Nephron progenitor cell (in vitro differentiated cells): ENCODE measurements around the gene ZFAND4.
"Not testable (repeated sequence)": the region's sequence is repeated elsewhere in the genome, so short reads cannot be mapped to it uniquely, and the experiment has no call there.

Source experiments
- DNase-seq: peaks from one replicate; pipeline ENCODE4 v3.0.0; 2021
- H3K27ac Mint-ChIP-seq: 2 replicates; pipeline ENCODE4 v1.8.0; 2021; ENCODE audit warnings: mild to moderate bottlenecking, moderate library complexity, mixed read lengths
- H3K27me3 Mint-ChIP-seq: 2 replicates; pipeline ENCODE4 v1.8.0; 2021; ENCODE audit warnings: mild to moderate bottlenecking, low read depth, mixed read lengths; ENCODE audit not compliant: poor library complexity
- H3K36me3 Mint-ChIP-seq: 2 replicates; pipeline ENCODE4 v1.8.0; 2021; ENCODE audit warnings: low read depth, mixed read lengths
- H3K4me1 Mint-ChIP-seq: 2 replicates; pipeline ENCODE4 v1.8.0; 2021; ENCODE audit warnings: mixed read lengths
- H3K4me3 Mint-ChIP-seq: 2 replicates; pipeline ENCODE4 v1.8.0; 2021; ENCODE audit warnings: mild to moderate bottlenecking, moderate library complexity, mixed read lengths
- H3K9me3 Mint-ChIP-seq: 2 replicates; pipeline ENCODE4 v1.8.0; 2021; ENCODE audit warnings: mild to moderate bottlenecking, moderate library complexity, mixed read lengths
- TF ChIP-seq, protein P1 (sequence below): fragments of 200-600 bp; sonication (generic); IDR thresholded peaks from 2 replicates; pipeline ENCODE4 v1.5.0; 2021; ENCODE audit warnings: antibody characterized with exemption

ZFAND4 gene

DNA sequence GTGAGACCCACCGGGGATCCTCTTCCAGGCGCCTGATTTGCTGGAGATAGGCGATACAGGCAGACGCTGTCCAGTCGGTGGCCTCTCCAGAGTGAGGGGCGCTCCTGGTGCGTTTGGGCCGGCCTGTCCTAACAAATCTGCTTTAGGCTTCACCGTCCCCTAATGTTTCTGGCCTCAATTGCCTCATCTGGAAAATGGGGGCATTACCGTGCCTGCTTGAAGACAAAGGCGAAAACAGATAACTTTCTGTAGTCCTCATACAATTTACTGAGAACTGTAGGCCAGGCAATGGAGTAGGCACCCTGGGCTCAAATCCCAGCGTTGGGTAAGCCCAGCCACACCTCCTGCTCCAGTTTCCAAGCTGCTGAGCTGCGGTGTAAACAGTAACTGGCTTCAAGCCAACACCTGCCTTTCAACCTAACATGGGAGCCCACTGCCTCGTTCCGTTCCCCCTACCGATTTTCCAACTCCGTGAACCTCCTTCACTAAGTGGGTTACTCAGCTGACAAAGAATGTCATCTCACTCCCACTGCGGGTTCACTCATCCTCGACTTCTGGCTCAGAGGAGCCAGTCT lies 589 bp upstream of the ZFAND4 start:
- Mint-ChIP-seq H3K4me3 (no peak overlapping the region), H3K4me1 (peaks cover 40% of the 10 kb centered on the region), H3K9me3 (peaks cover 11% of the 10 kb centered on the region), H3K27me3 (peaks cover 16% of the 10 kb centered on the region), H3K36me3 (peaks cover 8% of the 10 kb centered on the region), H3K27ac (no peak overlapping the region)
- TF ChIP-seq, protein P1, sequence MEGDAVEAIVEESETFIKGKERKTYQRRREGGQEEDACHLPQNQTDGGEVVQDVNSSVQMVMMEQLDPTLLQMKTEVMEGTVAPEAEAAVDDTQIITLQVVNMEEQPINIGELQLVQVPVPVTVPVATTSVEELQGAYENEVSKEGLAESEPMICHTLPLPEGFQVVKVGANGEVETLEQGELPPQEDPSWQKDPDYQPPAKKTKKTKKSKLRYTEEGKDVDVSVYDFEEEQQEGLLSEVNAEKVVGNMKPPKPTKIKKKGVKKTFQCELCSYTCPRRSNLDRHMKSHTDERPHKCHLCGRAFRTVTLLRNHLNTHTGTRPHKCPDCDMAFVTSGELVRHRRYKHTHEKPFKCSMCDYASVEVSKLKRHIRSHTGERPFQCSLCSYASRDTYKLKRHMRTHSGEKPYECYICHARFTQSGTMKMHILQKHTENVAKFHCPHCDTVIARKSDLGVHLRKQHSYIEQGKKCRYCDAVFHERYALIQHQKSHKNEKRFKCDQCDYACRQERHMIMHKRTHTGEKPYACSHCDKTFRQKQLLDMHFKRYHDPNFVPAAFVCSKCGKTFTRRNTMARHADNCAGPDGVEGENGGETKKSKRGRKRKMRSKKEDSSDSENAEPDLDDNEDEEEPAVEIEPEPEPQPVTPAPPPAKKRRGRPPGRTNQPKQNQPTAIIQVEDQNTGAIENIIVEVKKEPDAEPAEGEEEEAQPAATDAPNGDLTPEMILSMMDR, result no peak
- no peak for DNase-seq

DNA sequence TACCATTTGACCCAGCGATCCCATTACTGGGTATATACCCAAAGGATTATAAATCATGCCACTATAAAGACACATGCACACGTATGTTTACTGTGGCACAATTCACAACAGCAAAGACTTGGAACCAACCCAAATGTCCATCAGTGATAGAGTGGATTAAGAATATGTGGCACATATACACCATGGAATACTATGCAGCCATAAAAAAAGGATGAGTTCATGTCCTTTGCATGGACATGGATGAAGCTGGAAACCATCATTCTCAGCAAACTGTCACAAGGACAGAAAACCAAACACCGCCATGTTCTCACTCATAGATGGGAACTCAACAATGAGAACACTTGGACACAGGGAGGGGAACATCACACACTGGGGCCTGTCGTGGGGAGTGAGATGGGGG lies 1.3 kb downstream of the ZFAND4 start:
- Mint-ChIP-seq H3K4me1 (peaks cover 40% of the 10 kb centered on the region), H3K9me3 (peaks cover 11% of the 10 kb centered on the region), H3K4me3 (peak overlapping the region; percentile 92)
- DNase-seq, H3K27me3 Mint-ChIP-seq, H3K27ac Mint-ChIP-seq, H3K36me3 Mint-ChIP-seq: not testable (repeated sequence)

DNA sequence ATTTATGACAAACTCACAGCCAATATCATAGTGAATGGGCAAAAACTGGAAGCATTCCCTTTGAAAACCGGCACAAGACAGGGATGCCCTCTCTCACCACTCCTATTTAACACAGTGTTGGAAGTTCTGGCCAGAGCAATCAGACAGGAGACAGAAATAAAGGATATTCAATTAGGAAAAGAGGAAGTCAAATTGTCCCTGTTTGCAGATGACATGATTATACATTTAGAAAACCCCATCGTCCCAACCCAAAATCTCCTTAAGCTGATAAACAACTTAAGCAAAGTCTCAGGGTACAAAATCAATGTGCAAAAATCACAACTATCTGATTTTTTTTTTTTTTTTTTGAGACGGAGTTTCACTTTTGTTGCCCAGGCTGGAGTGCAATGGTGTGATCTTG lies 2.7 kb downstream of the ZFAND4 start:
- H3K4me1 Mint-ChIP-seq, result peaks cover 40% of the 10 kb centered on the region
- H3K36me3 Mint-ChIP-seq, result peaks cover 14% of the 10 kb centered on the region
- H3K4me3 Mint-ChIP-seq, result peak overlapping the region; percentile 47
- not testable (repeated sequence) for DNase-seq, H3K27ac Mint-ChIP-seq, H3K27me3 Mint-ChIP-seq
- H3K9me3 Mint-ChIP-seq, result peaks cover 11% of the 10 kb centered on the region

DNA sequence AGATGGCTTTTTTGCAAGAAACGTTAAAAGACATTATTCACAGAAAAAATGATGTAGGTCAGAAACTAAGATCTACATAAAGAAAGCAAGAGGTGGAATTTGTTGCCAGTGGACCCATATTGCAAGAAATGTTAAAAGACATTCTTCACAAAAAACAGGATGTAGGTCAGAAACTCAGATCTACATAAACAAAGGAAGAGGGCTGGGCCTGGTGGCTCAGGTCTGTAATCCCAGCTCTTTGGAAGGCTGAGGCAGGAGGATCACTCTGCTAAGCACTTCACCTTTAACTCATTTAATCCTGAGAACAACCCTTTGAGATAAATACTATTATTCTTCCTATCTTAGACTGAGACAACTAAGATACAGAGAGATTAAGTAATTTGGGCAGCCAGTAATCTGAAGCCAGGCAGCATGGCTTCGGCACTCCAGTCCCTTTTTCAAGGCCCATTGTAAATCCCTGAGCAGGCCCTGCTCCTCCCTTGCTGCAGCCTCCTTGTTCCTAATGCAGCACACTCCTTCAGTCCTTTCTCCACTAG lies 11.6 kb downstream of the ZFAND4 start:
- Mint-ChIP-seq H3K27me3 (no peaks in the 10 kb centered on the region), H3K27ac (peak overlapping the region; percentile 35), H3K4me1 (no peaks in the 10 kb centered on the region), H3K36me3 (peaks cover 49% of the 10 kb centered on the region), H3K4me3 (no peak overlapping the region), H3K9me3 (peaks cover 4% of the 10 kb centered on the region)
- TF ChIP-seq, protein P1, result no peak
- DNase-seq, result no peak

DNA sequence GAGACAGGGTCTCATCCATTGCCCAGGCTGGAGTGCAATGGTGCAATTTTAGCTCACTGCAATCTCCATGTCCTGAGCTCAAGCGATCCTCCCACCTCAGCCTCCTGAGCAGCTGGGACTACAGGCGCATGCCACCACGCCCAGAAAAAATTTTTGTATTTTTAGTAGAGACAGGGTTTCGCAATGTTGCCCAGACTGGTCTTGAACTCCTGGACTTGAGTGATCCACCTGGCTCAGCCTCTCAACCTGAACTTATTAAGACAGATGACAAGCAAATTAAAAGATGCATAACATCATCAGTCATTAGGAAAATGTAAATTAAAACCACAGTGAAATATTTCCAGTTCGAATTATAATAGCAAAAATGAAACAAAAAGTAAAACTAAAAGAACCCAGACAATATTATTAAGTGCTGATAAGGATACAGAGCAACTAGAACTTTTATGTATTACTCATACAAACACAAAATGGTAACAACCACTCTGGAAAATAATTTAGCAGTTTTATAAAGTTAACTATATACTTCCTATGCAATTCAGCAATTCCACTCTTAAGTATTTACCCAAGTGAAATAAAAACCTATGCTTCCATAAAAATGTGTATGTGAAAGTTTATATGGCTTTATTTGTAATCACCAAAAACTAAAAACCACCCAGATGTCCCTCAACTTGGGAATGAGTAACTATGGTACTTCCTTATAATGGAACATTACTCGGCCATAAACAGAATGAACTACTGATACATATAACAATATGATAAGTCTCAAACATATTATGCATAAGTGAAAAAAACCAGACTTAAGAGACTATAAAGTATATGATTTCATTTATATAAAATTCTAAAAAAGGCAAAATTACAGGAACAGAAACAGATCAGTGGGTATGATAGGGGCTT lies 15.3 kb downstream of the ZFAND4 start:
- Mint-ChIP-seq H3K9me3 (peaks cover 4% of the 10 kb centered on the region), H3K4me3 (no peak overlapping the region)
- DNase-seq, result no peak

DNA sequence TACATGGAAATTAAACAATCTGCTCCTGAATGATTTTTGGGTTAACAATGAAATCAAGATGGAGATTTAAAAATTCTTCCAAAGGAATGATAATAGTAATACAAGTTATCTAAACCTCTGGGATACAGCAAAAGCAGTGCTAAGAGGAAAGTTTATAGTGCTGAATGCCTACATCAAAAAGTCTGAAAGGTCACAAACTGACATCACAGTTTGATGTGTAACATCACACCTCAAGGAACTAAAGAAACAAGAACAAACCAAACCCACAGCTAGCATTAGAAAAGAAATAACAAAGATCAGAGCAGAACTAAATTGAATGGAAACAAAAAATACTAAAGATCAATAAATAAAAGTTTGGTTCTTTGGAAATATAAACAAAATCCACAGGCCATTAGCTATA lies 17.4 kb downstream of the ZFAND4 start:
- Mint-ChIP-seq H3K36me3 (peaks cover 36% of the 10 kb centered on the region), H3K27ac (peak overlapping the region; percentile 0), H3K4me1 (peaks cover 15% of the 10 kb centered on the region), H3K9me3 (peaks cover 4% of the 10 kb centered on the region), H3K4me3 (no peak overlapping the region), H3K27me3 (no peaks in the 10 kb centered on the region)
- no peak for DNase-seq
- TF ChIP-seq, protein P1, result no peak

More for the DNA sequence above, 15.3 kb downstream of the ZFAND4 start:
- H3K4me1 Mint-ChIP-seq, result peaks cover 15% of the 10 kb centered on the region
- TF ChIP-seq, protein P1, result no peak
- H3K36me3 Mint-ChIP-seq, result peaks cover 49% of the 10 kb centered on the region
- H3K27me3 Mint-ChIP-seq, result no peaks in the 10 kb centered on the region
- no peak overlapping the region for H3K27ac Mint-ChIP-seq

DNA sequence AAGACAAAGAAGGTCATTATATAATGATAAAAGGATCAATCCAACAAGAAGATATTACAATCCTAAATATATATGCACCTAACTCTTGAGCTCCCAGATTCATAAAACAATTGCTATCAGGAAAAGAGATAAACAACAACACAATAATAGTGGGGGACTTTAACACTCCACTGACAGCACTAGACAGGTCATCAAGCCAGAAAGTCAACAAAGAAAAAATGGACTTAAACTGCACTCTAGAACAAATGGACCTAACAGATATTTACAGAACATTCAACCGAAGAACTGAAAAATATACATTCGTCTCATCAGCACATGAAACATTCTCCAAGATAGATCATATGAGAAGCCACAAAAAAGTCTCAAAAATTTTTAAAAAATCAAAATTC lies 17.8 kb downstream of the ZFAND4 start:
- Mint-ChIP-seq H3K4me1 (peaks cover 15% of the 10 kb centered on the region), H3K36me3 (peaks cover 34% of the 10 kb centered on the region), H3K27ac (peak overlapping the region; percentile 0)
- DNase-seq, H3K9me3 Mint-ChIP-seq, H3K27me3 Mint-ChIP-seq, H3K4me3 Mint-ChIP-seq: not testable (repeated sequence)
